ENCODE data around the gene KXD1.
A peak's percentile ranks its signal among the peaks of the same experiment; 100 is the strongest.
"Not testable (repeated sequence)": the region's sequence is repeated elsewhere in the genome, so short reads cannot be mapped to it uniquely, and the experiment has no call there.

Gene KXD1

GRCh38 chr19:18587561-18587960 lies 29.9 kb downstream of the KXD1 start:
- no peak for DNase-seq

GRCh38 chr19:18587962-18588610 lies 30.4 kb downstream of the KXD1 start:
- no peak for DNase-seq

GRCh38 chr19:18588611-18589379 lies 31.1 kb downstream of the KXD1 start, which contains the start of gene REX1BD:
TSS of gene REX1BD (plus strand) at chr19:18588798. CDS start at chr19:18588802, 4 bp downstream.
- DNase-seq: peak; percentile 91

- peak; percentile 67 for DNase-seq
Measured at GRCh38 chr19:18589380-18590272, 32.0 kb downstream of the KXD1 start.

- DNase-seq: peak; percentile 38
Measured at GRCh38 chr19:18590273-18591272, 32.9 kb downstream of the KXD1 start.

- DNase-seq: no peak
Measured at GRCh38 chr19:18591735-18592385, 34.2 kb downstream of the KXD1 start.

GRCh38 chr19:18592732-18593131 lies 35.1 kb downstream of the KXD1 start:
- not testable (repeated sequence) for DNase-seq

GRCh38 chr19:18593367-18594095 lies 35.9 kb downstream of the KXD1 start:
- no peak for DNase-seq

- DNase-seq: peak; percentile 84
Measured at GRCh38 chr19:18594096-18594823, 36.6 kb downstream of the KXD1 start.

GRCh38 chr19:18594824-18595373 lies 37.2 kb downstream of the KXD1 start:
- no peak for DNase-seq

GRCh38 chr19:18595475-18595874 lies 37.8 kb downstream of the KXD1 start:
- DNase-seq: no peak

GRCh38 chr19:18596752-18597157 lies 39.1 kb downstream of the KXD1 start:
- DNase-seq: peak; percentile 73

GRCh38 chr19:18597809-18598660 lies 40.4 kb downstream of the KXD1 start:
- no peak for DNase-seq

- no peak for DNase-seq
Measured at GRCh38 chr19:18599485-18599884, 41.8 kb downstream of the KXD1 start.

GRCh38 chr19:18600692-18601397 lies 43.2 kb downstream of the KXD1 start:
- not testable (repeated sequence) for DNase-seq

- no peak for DNase-seq
Measured at GRCh38 chr19:18601875-18602274, 44.2 kb downstream of the KXD1 start.

- DNase-seq: peak; percentile 29
Measured at GRCh38 chr19:18603255-18603957, 45.7 kb downstream of the KXD1 start.

Measured in suppressor macrophage treated with lipopolysaccharide for 4 hours (primary cell).